Upper lobe of left lung (tissue), 6 donors: ENCODE data around the gene AGBL1. TPM values are rescaled to one million over a fixed set of nuclear protein-coding genes. Genes with fewer than 3 reads are reported as not detected.

Experiments
- ATAC-seq, 2 donors: fragments of 200-7000 bp; cut with Tn5 transposase; one replicate each; pipeline ENCODE4 v1.9.1; 2022; ENCODE audit warnings: mild to moderate bottlenecking in 2 of 2, moderate library complexity in 2 of 2; ENCODE audit not compliant: low FRiP score in 2 of 2
- DNase-seq, 2 donors: peaks; one replicate each; pipeline ENCODE4 v3.0.0-alpha.2; 2019 to 2020
- H3K27ac ChIP-seq, 4 donors: fragments of 200-600 bp; sonication (generic); one replicate each; pipeline ENCODE4 v1.5.1; 2016 to 2019
- H3K27me3 ChIP-seq, 4 donors: fragments of 200-600 bp; sonication (generic); one replicate each; pipeline ENCODE4 v1.5.1; 2017 to 2019
- H3K36me3 ChIP-seq, 4 donors: fragments of 200-600 bp; sonication (generic); one replicate each; pipeline ENCODE4 v1.5.1; 2016 to 2019
- H3K4me1 ChIP-seq, 4 donors: fragments of 200-600 bp; sonication (generic); one replicate each; pipeline ENCODE4 v1.5.1; 2018 to 2019
- H3K4me3 ChIP-seq, 4 donors: fragments of 200-600 bp; sonication (generic); one replicate each; pipeline ENCODE4 v1.5.1; 2017 to 2019; ENCODE audit warnings: mild to moderate bottlenecking in 2 of 4, moderate library complexity in 1 of 4
- H3K9me3 ChIP-seq, 4 donors: fragments of 200-600 bp; sonication (generic); one replicate each; pipeline ENCODE4 v1.5.1; 2018 to 2019
- EP300 ChIP-seq, 4 donors: sonication (generic); formaldehyde crosslinking; IDR thresholded peaks; one replicate each; pipeline ENCODE4 v1.5.1; 2017; ENCODE audit warnings: antibody characterized with exemption in 4 of 4, control low read depth in 2 of 4
- POLR2A ChIP-seq, 4 donors: fragments of 450-650 bp; IDR thresholded peaks; one replicate each; pipeline ENCODE4 v1.5.1; 2016 to 2017; ENCODE audit warnings: antibody characterized with exemption in 4 of 4, mild to moderate bottlenecking in 2 of 4
- POLR2AphosphoS5 ChIP-seq, 2 donors: sonication (generic); formaldehyde crosslinking; IDR thresholded peaks; one replicate each; pipeline ENCODE4 v1.5.1; 2017; ENCODE audit warnings: antibody characterized with exemption in 2 of 2
- WGBS, 2 donors: methylation state at CpG; one replicate each; pipeline ENCODE4 v1.1.5; 2017 to 2018; 5-methylcytosine and 5-hydroxymethylcytosine counted together
- total RNA-seq, 6 donors: library from RNA; depleted of rRNA in 4 of 6; stranded (reverse); fragments of >200 nt in 4 of 6; gene quantifications; one replicate each; pipeline versions ENCODE4 v1.1.0 to v1.2.1, GENCODE V29; 2016 to 2021
- TF ChIP-seq, protein P1 (sequence below), 6 experiments: fragments of 450-650 bp in 4 of 6; fragments of 200-600 bp in 2 of 6; sonication (generic) in 2 of 6; IDR thresholded peaks; one replicate each; pipeline ENCODE4 v1.5.1; 2016 to 2019; ENCODE audit warnings: antibody characterized with exemption in 6 of 6
- donor health status: DM: no; HTN: no; CAD: no; lungs with moderate emphysema.
- donor health status: DM: no; HTN: yes; CAD: no; lungs with severe emphysema.

The AGBL1 gene
- total RNA-seq, 6 donors from 2014 or later = 3.1 to 23.0 (median 14.5) TPM

DNA sequence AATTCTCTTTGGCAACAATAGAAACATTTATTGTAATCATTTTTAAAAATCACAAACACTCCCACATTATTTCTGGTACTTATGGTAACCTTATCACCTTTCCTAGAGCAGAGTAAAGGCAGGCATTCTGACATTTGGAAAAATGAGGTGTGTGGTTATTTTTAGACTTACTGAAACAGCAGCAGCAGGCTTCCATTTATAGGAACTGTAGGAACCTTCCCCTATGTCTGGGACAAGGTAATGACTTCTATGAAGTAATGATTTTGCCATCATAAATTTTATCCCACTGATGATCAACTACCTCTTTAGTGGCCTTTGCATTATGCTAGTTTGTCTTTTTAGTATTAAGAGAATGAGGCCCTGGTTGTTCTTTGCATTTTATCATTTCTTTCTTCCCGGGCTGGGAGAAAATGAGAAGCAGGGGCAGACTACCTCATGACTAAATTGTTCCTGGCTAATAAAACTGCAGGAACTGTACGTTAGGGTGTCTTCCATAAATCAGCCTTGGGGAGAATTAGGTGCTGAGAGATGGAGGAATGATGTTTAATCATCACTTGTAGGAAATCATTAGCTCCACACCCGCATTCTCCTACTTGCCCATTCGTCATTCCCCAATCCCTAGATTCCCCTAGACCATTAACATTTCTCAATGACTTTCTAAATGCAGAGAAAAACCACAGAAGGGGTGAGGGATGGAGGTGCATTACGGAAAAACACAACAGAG is 680.3 kb downstream of the AGBL1 start:
- no peak overlapping the region for H3K27ac ChIP-seq
- no peak for TF ChIP-seq POLR2AphosphoS5 (IDR thresholded peaks at IDR 0.05)
- TF ChIP-seq, protein P1, sequence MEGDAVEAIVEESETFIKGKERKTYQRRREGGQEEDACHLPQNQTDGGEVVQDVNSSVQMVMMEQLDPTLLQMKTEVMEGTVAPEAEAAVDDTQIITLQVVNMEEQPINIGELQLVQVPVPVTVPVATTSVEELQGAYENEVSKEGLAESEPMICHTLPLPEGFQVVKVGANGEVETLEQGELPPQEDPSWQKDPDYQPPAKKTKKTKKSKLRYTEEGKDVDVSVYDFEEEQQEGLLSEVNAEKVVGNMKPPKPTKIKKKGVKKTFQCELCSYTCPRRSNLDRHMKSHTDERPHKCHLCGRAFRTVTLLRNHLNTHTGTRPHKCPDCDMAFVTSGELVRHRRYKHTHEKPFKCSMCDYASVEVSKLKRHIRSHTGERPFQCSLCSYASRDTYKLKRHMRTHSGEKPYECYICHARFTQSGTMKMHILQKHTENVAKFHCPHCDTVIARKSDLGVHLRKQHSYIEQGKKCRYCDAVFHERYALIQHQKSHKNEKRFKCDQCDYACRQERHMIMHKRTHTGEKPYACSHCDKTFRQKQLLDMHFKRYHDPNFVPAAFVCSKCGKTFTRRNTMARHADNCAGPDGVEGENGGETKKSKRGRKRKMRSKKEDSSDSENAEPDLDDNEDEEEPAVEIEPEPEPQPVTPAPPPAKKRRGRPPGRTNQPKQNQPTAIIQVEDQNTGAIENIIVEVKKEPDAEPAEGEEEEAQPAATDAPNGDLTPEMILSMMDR (IDR thresholded peaks at IDR 0.05) = no peak
- TF ChIP-seq EP300 (IDR thresholded peaks at IDR 0.05) = no peak
- no peak for TF ChIP-seq POLR2A (IDR thresholded peaks at IDR 0.05)
- H3K4me3 ChIP-seq = no peak overlapping the region
- H3K27me3 ChIP-seq = no peaks in the 10 kb centered on the region
- DNase-seq (no peak), ATAC-seq (no peak)
- H3K36me3 ChIP-seq = no peaks in the 10 kb centered on the region
- no peaks in the 10 kb centered on the region for H3K4me1 ChIP-seq
- WGBS, 2 donors = 66 to 67% methylated on average over 5 of the region's 5 CpGs
- H3K9me3 ChIP-seq = no peaks in the 10 kb centered on the region

DNA sequence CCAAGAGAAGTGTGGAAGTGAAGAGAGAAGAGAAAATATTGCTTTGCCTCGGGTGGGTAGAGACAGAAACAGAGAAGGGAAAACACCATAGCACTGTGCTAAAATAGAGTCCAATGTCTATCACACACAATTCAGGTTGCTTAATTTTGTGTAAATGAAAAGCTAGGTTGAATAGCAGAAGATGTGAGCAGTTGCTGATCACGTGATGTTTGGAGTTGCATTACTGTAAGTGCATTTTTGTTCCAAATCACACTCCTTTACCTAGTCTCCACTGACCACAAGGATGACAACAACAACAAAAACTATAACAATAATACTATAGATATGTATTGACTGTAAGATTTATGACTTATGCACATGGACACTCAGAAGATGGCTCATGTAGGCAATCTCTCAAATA is 683.2 kb downstream of the AGBL1 start:
- H3K4me3 ChIP-seq = no peak overlapping the region
- no peaks in the 10 kb centered on the region for H3K27me3 ChIP-seq
- 58 to 71% methylated on average over 2 of the region's 2 CpGs for WGBS, 2 donors
- TF ChIP-seq, protein P1 (IDR thresholded peaks at IDR 0.05) = no peak
- no peak for TF ChIP-seq EP300 (IDR thresholded peaks at IDR 0.05)
- no peak for TF ChIP-seq POLR2A (IDR thresholded peaks at IDR 0.05)
- no peak for TF ChIP-seq POLR2AphosphoS5 (IDR thresholded peaks at IDR 0.05)
- H3K27ac ChIP-seq = no peak overlapping the region
- DNase-seq (no peak), ATAC-seq (no peak)
- H3K36me3 ChIP-seq = no peaks in the 10 kb centered on the region
- H3K9me3 ChIP-seq = no peaks in the 10 kb centered on the region
- no peaks in the 10 kb centered on the region for H3K4me1 ChIP-seq

DNA sequence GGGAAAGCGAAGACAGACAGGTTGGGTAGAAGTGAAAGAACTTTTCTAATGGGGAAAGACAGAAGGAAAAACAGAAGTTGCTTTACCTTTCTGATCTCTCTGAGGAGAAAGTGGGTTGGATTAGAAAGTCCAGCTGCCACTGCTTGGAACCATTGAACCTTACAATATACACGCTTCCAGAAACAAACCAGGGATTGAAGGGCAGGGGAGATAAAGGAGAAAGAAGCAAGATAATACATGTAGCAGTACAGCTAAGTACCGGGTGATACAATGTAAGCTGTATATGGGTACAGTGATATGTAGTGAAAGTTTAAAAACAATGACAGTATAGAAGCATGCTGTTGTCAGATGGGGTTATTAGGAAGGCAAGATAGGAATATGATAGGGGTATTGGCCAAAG is 684.4 kb downstream of the AGBL1 start:
- no peak for ATAC-seq
- no peaks in the 10 kb centered on the region for H3K36me3 ChIP-seq
- no peaks in the 10 kb centered on the region for H3K9me3 ChIP-seq
- WGBS, 2 donors = 74 to 75% methylated on average over 3 of the region's 3 CpGs
- no peak for DNase-seq
- TF ChIP-seq EP300 (IDR thresholded peaks at IDR 0.05) = no peak
- TF ChIP-seq, protein P1 (IDR thresholded peaks at IDR 0.05) = no peak
- no peak for TF ChIP-seq POLR2AphosphoS5 (IDR thresholded peaks at IDR 0.05)
- no peak for TF ChIP-seq POLR2A (IDR thresholded peaks at IDR 0.05)
- H3K27me3 ChIP-seq = no peaks in the 10 kb centered on the region
- H3K27ac ChIP-seq = no peak overlapping the region
- no peaks in the 10 kb centered on the region for H3K4me1 ChIP-seq
- no peak overlapping the region for H3K4me3 ChIP-seq

DNA sequence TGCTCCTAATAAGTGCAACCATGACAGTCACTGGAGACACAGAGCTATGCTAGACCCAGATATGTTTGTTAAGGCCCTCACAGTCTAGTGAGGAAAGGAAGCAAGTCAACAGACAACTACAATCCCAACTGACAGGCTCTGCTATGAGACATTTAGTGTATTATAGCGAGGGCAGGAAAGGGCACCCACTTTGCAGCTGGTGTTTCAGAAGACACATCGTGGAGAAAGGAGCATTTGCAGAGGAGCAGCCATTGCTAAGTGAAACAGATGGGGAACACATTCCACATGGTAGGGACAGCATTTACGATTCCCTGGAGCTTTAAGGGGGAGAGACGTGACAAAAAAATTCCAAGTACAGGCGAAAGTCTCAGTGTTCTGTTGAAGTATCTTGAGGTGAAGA is 685.6 kb downstream of the AGBL1 start:
- Histone ChIP-seq H3K4me3 (no peak overlapping the region), H3K4me1 (no peaks in the 10 kb centered on the region), H3K27ac (no peak overlapping the region), H3K36me3 (no peaks in the 10 kb centered on the region), H3K27me3 (no peaks in the 10 kb centered on the region), H3K9me3 (no peaks in the 10 kb centered on the region)
- TF ChIP-seq EP300 (IDR thresholded peaks at IDR 0.05) = no peak
- no peak for TF ChIP-seq POLR2A (IDR thresholded peaks at IDR 0.05)
- TF ChIP-seq, protein P1 (IDR thresholded peaks at IDR 0.05) = no peak
- TF ChIP-seq POLR2AphosphoS5 (IDR thresholded peaks at IDR 0.05) = no peak
- WGBS, 2 donors = 75 to 76% methylated on average over 5 of the region's 5 CpGs
- ATAC-seq (no peak), DNase-seq (no peak)
